NCI-H2227 treated with DMSO at 0.1 percent for 48 hours (cell line): ENCODE measurements around the gene SH3YL1.

Experiments
- DNase-seq: peaks from one replicate; lab custom pipeline; 2025; lab: John Stamatoyannopoulos, UW

Gene SH3YL1

DNA sequence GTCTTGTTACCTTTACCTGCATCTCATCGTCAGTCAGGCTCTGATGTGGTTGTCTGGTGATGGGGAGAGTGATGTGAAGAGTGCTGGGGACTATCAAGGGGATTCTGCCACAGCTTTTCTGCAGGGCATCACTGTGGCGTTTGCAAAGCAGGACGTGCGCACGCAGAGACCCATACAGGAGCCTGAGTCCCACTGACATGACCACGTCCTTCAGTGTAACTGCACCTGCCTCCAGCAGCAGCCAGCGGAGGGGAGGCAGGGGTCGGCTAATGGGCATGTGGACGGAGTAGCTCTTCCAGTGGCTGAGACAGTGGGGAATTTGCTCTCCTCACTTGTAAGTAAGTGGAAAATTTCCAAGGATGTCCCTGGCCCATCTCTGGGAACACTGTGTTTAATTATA lies 17.5 kb upstream of the SH3YL1 start:
- DNase-seq = no peak

GRCh38 chr2:280650-281110 lies 16.8 kb upstream of the SH3YL1 start:
- no peak for DNase-seq

- DNase-seq = no peak
Observed at GRCh38 chr2:279956-280649, 16.3 kb upstream of the SH3YL1 start.

DNA sequence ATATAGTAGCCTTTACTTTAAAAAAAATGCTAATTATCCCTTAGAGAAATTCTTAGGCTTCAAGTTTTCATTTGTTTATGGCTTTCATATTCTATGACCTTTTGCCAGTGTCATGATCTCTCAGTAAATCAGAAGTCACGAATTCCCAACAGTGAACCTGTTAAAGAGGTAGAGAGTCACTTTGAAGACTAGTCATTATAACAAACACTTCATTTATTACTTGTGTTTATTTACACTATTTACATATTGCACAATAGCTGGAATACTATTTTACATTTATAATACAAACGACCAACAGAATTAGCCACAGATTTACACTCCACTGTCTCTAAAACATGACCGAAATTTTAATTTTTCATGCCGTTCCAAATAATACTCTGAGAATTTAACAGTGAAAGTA lies 15.5 kb upstream of the SH3YL1 start:
- DNase-seq = no peak

DNA sequence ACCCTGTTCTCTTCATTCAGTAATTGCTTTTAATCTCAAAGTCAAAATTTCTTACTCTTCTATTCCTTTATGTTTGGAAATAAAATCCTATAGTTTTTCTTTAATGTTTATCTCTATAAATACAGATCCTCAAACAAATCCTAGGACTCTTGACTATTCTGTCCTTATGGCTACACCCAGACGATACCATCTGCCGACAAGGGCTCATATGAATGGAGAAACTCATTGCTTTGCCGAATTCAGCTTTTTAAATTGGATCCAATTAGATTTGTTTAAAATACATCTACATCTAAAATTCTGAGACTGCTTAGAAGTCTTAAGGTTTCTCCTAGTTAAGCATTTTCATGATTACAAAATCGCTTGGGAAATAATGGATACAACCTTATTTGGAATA lies 15.1 kb upstream of the SH3YL1 start:
- no peak for DNase-seq

- DNase-seq = no peak
Observed at GRCh38 chr2:278312-278926, 14.6 kb upstream of the SH3YL1 start.

GRCh38 chr2:275466-275865 lies 11.6 kb upstream of the SH3YL1 start:
- DNase-seq = no peak

- DNase-seq = no peak
Observed at GRCh38 chr2:274503-274902, 10.7 kb upstream of the SH3YL1 start.

GRCh38 chr2:273333-273732 lies 9.5 kb upstream of the SH3YL1 start:
- DNase-seq = no peak

- no peak for DNase-seq
Observed at GRCh38 chr2:271917-272316, 8.1 kb upstream of the SH3YL1 start.

GRCh38 chr2:270861-271260 lies 7.0 kb upstream of the SH3YL1 start:
- DNase-seq = no peak

DNA sequence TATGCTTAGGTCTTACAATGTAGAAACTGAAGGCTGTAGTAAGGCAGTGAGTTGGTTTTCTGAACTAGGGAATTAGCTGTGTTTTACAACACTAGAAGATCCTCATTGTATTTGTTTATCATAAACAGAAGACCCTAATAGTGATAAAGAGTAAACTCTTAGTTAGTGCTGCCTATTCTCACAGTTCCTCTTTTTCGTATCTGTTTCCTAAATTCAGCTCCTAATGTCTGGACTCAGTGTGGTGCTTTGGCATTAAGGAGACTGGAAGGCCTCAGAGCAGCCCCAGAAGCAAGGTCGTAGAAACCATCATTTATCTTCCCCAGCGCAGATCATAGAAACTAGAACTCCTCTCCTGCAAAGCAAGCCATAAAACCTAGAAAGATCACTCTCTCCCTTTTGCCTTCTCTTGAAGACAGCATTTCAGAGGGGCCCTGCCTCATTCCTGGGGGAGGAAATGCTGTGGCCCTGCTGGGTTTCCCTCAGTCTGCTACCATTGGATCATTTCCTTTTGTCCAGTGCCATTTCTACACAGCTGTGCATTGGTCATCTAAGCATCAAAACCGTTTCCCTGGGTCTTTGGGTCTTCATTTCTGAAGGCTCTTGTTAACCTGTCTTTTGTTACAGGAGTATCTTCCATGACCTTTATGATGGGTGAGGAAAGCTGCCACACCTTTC lies 5.7 kb upstream of the SH3YL1 start:
- no peak for DNase-seq

- no peak for DNase-seq
Observed at GRCh38 chr2:268323-268722, 4.5 kb upstream of the SH3YL1 start.

- peak; percentile 95 for DNase-seq
Observed at GRCh38 chr2:264493-265468, 949 bp upstream of the SH3YL1 start, which contains the start of gene ACP1. Gene ACP1, plus strand, starts transcription at chr2:264947. Its CDS starts 18 bp downstream, at chr2:264965.

DNA sequence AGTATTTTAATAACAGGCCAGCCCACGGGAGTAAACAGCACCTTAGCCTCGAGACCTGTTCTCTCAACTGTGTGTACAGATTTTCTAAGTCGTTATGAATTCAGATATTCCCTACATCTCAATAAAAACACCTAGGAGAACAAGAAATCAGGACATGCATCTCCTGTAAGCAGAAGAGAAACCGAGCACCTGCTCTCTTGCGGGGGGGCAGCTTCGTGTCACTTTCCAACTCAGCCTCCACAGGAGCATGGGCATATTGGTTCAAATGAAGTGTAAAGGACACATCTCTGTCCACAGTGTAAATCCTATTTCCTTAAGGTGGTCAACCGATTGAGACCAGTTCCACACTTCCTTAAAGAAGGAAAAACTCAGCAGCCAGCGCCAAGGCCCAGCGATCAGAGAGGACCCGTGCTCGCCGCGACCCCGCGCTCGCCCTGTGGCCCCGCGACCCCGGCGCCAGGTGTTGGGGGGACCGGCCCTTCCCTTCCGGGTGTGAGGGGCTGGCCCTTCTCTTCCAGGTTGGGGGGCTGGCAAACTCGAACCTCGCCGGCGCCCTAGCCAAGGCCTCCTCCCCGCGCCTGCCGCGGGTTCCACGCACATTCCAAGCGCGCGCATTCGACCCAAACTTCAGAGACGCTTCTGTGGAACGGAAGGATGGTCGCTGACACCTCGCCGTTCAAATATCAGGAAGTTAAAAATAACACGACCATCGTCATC lies 652 bp downstream of the SH3YL1 start:
- no peak for DNase-seq

DNA sequence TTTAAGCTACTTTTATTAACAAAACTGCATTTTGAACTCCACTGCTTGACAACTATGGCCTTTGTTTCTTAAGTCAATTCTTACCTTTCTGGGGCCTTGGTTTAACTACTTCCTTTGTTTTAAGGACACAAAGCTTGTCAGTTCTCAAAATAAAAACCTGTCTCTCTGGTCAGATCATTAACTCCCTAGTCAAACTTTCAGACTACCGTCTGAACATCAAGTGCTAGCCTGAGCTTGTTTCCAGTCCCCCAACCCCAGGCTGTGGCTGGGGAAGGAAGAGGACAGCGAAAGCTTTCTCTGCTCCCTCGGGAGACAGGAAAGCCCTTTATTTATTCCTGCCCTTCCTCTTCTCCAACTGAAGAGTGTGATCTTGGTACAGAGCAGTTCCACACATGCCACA lies 1.7 kb downstream of the SH3YL1 start:
- DNase-seq = no peak

GRCh38 chr2:260507-261161 lies 3.2 kb downstream of the SH3YL1 start:
- no peak for DNase-seq

DNA sequence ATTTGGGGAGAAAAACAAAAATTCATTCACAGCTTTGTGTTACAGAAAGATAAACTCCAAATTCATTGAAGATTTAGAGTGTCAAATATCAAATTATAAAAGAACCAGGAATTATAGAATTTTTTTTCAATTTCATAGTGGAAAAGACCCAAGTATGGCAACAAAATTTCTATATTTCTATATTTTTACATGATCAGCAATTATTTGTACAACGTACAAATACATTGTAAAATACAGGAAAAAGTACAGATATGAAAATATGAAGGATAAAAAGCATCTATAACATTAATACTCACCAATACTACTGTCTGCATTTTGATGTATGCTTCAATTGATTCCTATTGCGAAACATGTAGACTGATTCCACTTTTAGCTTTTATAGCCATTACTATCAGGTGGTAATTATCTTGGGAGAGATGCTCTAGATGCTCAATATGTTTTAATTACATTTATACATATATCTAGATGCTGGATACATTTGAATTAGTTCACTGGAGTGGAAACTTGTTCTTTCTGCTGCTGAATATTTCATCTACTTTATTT lies 4.0 kb downstream of the SH3YL1 start:
- DNase-seq = no peak

- no peak for DNase-seq
Observed at GRCh38 chr2:258933-259332, 4.9 kb downstream of the SH3YL1 start.

DNA sequence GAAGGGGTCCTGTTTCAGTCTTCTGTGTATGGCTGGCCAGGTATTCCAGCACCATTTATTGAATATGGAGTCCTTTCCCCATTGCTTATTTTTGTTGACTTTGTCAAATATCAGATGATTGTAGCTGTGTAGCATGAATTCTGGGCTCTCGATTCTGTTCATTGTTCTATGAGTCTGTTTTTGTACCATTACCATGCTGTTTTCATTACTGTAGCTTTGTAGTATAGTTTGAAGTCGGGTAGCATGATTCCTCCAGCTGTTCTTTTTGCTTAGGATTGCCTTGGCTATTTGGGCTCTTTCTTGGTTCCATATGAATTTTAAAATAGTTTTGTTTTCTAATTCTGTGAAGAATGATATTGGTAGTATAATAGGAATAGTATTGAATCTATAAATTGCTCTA lies 6.0 kb downstream of the SH3YL1 start:
- DNase-seq = no peak

DNA sequence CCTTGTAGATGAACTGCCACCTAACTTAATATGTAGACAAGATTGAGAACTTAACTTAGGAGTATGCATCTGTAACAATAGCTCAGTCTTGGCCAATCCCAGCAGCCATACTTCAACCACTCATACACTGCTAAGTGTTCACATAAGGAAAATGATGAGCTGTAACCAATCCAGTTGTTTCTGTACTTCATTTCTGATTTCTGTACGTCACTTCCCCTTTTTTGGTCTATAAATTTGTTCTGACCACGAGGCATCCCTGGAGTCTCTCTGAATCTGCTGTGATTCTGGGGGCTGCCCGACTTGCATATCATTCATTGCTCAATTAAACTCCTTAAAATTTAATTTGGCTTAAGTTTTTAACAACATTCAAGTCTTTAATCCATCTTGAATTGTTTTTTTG lies 6.4 kb downstream of the SH3YL1 start:
- DNase-seq = no peak
